Uterus (tissue), 4 donors: Measurements from ENCODE around the gene PTPRQ. TPM values are rescaled to one million over a fixed set of nuclear protein-coding genes. Genes with fewer than 3 reads are reported as not detected.

Experiments used
- DNase-seq, 2 donors: peaks; one replicate each; pipeline ENCODE4 v3.0.0-alpha.2; 2019 to 2020
- H3K27ac ChIP-seq, 2 donors: fragments of 200-600 bp; sonication (generic); 1 replicate in 1 of 2; 2 replicates in 1 of 2; pipeline ENCODE4 v1.5.1; 2016 to 2018
- H3K27me3 ChIP-seq, 2 donors: fragments of 200-600 bp; sonication (generic); one replicate each; pipeline ENCODE4 v1.5.1; 2018 to 2019; ENCODE audit warnings: control low read depth in 1 of 2
- H3K36me3 ChIP-seq, 2 donors: fragments of 200-600 bp; sonication (generic); one replicate each; pipeline ENCODE4 v1.5.1; 2019; ENCODE audit warnings: control low read depth in 1 of 2
- H3K4me1 ChIP-seq, 2 donors: fragments of 200-600 bp; sonication (generic); one replicate each; pipeline ENCODE4 v1.5.1; 2018 to 2019; ENCODE audit warnings: control low read depth in 1 of 2
- H3K4me3 ChIP-seq, 2 donors: fragments of 200-600 bp; sonication (generic); 1 replicate in 1 of 2; 2 replicates in 1 of 2; pipeline ENCODE4 v1.5.1; 2018 to 2019; ENCODE audit warnings: mild to moderate bottlenecking in 1 of 2
- H3K9me3 ChIP-seq, 2 donors: fragments of 200-600 bp; sonication (generic); one replicate each; pipeline ENCODE4 v1.5.1; 2019; ENCODE audit warnings: control low read depth in 1 of 2
- CTCF ChIP-seq, 4 experiments: fragments of 200-600 bp in 2 of 4; fragments of 450-650 bp in 2 of 4; sonication (generic) in 2 of 4; IDR thresholded peaks; one replicate each; pipeline ENCODE4 v1.5.1; 2016 to 2019; ENCODE audit warnings: antibody characterized with exemption in 4 of 4, mild to moderate bottlenecking in 2 of 4, moderate library complexity in 1 of 4
- POLR2A ChIP-seq, 2 donors: fragments of 450-650 bp; IDR thresholded peaks; one replicate each; pipeline ENCODE4 v1.6.1; 2016; ENCODE audit warnings: antibody characterized with exemption in 2 of 2, mild to moderate bottlenecking in 1 of 2, moderate library complexity in 1 of 2
- intact Hi-C: fragments of 100-400 bp; cut with DNase I; formaldehyde crosslinking; loops from one replicate; pipeline ENCODE4 v1.15.1; 2023; ENCODE audit warnings: low total_unique reads
- total RNA-seq, 4 donors: library from RNA; depleted of rRNA in 3 of 4; stranded (reverse); fragments of >200 nt in 3 of 4; gene quantifications; one replicate each; pipeline versions ENCODE4 v1.1.0 to v1.2.4, GENCODE V29; 2014 to 2023
- donor health status: DM: yes; HTN: yes; CAD: no.

Gene PTPRQ
- total RNA-seq, 4 donors from 2014 or later = 0.29 to 1.3 (median 1.0) TPM; not detected in 1

GRCh38 chr12:80690090-80690489 is 246.1 kb downstream of the PTPRQ start:
- intact Hi-C loops = no loop called here
- H3K4me1 ChIP-seq = no peaks in the 10 kb centered on the region
- no peaks in the 10 kb centered on the region for H3K9me3 ChIP-seq
- DNase-seq = no peak
- no peak overlapping the region for H3K27ac ChIP-seq
- TF ChIP-seq CTCF (IDR thresholded peaks at IDR 0.05) (no peak), POLR2A (IDR thresholded peaks at IDR 0.05) (no peak)
- no peak overlapping the region for H3K4me3 ChIP-seq
- H3K36me3 ChIP-seq = no peaks in the 10 kb centered on the region
- no peaks in the 10 kb centered on the region for H3K27me3 ChIP-seq

GRCh38 chr12:80690513-80690912 is 246.5 kb downstream of the PTPRQ start:
- H3K4me3 ChIP-seq = no peak overlapping the region
- no peaks in the 10 kb centered on the region for H3K27me3 ChIP-seq
- intact Hi-C loops = no loop called here
- H3K9me3 ChIP-seq = no peaks in the 10 kb centered on the region
- no peak overlapping the region for H3K27ac ChIP-seq
- no peak for TF ChIP-seq CTCF (IDR thresholded peaks at IDR 0.05)
- no peak for TF ChIP-seq POLR2A (IDR thresholded peaks at IDR 0.05)
- H3K4me1 ChIP-seq = no peaks in the 10 kb centered on the region
- no peak for DNase-seq
- no peaks in the 10 kb centered on the region for H3K36me3 ChIP-seq

- intact Hi-C loops = no loop called here
- no peaks in the 10 kb centered on the region for H3K27me3 ChIP-seq
These were observed 248.1 kb downstream of the PTPRQ start for GRCh38 chr12:80692114-80692513.

GRCh38 chr12:80697270-80697887 is 253.3 kb downstream of the PTPRQ start:
- intact Hi-C loops = no loop called here
- no peak for TF ChIP-seq CTCF (IDR thresholded peaks at IDR 0.05)
- no peak for TF ChIP-seq POLR2A (IDR thresholded peaks at IDR 0.05)
- H3K27me3 ChIP-seq = no peaks in the 10 kb centered on the region
- no peak for DNase-seq
- no peaks in the 10 kb centered on the region for H3K36me3 ChIP-seq
- no peak overlapping the region for H3K4me3 ChIP-seq
- H3K27ac ChIP-seq = no peak overlapping the region
- no peaks in the 10 kb centered on the region for H3K4me1 ChIP-seq
- H3K9me3 ChIP-seq = no peaks in the 10 kb centered on the region

More at GRCh38 chr12:80692114-80692513, 248.1 kb downstream of the PTPRQ start:
- TF ChIP-seq CTCF (IDR thresholded peaks at IDR 0.05) (no peak), POLR2A (IDR thresholded peaks at IDR 0.05) (no peak)
- H3K4me3 ChIP-seq = no peak overlapping the region
- no peaks in the 10 kb centered on the region for H3K36me3 ChIP-seq
- no peak for DNase-seq
- no peaks in the 10 kb centered on the region for H3K4me1 ChIP-seq
- H3K9me3 ChIP-seq = no peaks in the 10 kb centered on the region
- no peak overlapping the region for H3K27ac ChIP-seq

- TF ChIP-seq POLR2A (IDR thresholded peaks at IDR 0.05) (no peak), CTCF (IDR thresholded peaks at IDR 0.05) (no peak)
These were observed 254.2 kb downstream of the PTPRQ start for GRCh38 chr12:80698256-80698655.

More at GRCh38 chr12:80698256-80698655, 254.2 kb downstream of the PTPRQ start:
- DNase-seq = no peak
- Histone ChIP-seq H3K27ac (no peak overlapping the region), H3K9me3 (no peaks in the 10 kb centered on the region), H3K4me1 (no peaks in the 10 kb centered on the region), H3K36me3 (no peaks in the 10 kb centered on the region), H3K27me3 (no peaks in the 10 kb centered on the region), H3K4me3 (no peak overlapping the region)
- intact Hi-C loops = no loop called here
